ENCODE data around the gene ZBTB20. TPM values are rescaled to one million over a fixed set of nuclear protein-coding genes. Genes with fewer than 3 reads are reported as not detected.

ZBTB20 gene
- total RNA-seq, 1 donor from 2014 or later = 1.6 TPM

DNA sequence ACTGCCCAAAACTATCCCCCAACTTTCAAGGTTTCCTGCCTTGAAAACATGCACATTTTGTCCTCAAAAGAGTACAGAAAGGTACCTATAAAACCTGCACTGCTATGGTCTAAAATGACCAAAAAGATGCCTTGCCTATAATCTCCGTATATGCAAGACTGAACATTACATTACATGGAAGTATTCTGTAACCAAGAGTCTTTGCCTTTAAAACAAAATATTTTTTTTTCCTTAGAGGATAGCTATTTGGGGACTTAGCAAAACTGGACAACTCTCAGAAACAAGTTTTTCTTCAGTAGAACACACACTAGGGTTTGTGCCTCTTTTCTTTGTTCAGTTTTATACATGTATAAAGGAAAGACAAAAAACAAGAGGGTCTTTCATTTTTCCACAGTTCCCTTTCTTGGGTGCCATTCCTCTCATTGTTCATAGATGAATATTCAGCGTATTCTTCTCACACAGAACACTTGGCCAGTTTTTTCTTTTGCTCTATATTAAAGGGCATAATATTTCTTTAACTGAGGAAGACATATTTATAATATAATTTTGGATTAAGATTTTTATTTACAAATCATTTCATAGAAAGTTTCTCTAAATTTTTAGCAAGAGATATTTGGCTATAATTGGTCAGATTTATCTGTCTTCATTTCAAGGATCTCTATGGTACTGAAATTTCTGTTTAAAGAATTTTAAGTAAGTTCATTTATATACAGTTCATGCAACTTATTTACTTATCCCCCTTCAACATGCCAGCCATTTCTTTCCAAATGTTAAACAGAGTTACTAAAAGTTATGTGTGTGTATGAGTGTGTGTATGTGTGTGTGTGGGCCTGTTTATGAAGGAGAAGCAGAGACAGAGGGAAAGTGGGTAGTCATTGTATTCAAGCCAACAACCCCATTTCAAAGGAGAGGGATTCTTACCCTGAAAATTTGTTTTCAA is 142.6 kb downstream of the ZBTB20 start:
- no peaks in the 10 kb centered on the region for H3K4me1 Mint-ChIP-seq
- H3K36me3 Mint-ChIP-seq (ENCODE audit: low read depth) = no peaks in the 10 kb centered on the region
- H3K27me3 Mint-ChIP-seq = no peaks in the 10 kb centered on the region
- peaks cover 3% of the 10 kb centered on the region for H3K9me3 Mint-ChIP-seq
- no peak overlapping the region for H3K4me3 Mint-ChIP-seq
- intact Hi-C loops (cut with micrococcal nuclease) = no loop called here
- DNase-seq = no peak
- H3K27ac Mint-ChIP-seq = no peak overlapping the region

DNA sequence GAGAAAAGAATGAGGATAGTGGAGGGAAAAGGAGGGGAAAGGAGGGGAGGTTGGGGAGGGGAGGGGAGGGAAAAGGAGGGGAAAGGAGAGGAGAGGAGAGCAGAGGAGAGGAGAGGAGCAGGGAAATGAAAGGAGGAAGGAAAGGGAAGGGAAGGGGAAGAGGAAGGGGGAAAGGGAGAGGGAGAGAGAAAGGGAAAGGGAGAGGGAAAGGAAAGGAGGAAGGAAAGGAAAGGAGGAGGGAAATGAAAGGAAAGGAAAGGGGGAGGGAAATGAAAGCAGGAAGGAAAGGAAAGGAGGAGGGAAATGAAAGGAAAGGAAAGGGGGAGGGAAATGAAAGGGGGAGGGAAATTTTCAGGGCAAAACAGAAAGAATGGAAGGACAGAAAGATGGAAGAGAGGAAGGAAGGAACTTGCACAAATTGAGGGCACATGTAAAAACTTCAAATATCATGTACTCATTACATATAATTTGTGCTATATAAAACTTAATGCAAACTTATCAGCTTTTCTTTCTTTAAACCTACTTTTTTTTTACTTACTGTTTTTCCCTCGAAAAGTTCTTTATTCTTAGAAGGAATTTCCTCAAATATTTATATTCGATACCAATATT is 148.0 kb downstream of the ZBTB20 start:
- DNase-seq = no peak
- Mint-ChIP-seq H3K27ac (no peak overlapping the region), H3K9me3 (peaks cover 8% of the 10 kb centered on the region), H3K4me3 (no peak overlapping the region), H3K27me3 (no peaks in the 10 kb centered on the region), H3K36me3 (ENCODE audit: low read depth) (no peaks in the 10 kb centered on the region), H3K4me1 (no peaks in the 10 kb centered on the region)
- intact Hi-C loops (cut with micrococcal nuclease) = no loop called here

DNA sequence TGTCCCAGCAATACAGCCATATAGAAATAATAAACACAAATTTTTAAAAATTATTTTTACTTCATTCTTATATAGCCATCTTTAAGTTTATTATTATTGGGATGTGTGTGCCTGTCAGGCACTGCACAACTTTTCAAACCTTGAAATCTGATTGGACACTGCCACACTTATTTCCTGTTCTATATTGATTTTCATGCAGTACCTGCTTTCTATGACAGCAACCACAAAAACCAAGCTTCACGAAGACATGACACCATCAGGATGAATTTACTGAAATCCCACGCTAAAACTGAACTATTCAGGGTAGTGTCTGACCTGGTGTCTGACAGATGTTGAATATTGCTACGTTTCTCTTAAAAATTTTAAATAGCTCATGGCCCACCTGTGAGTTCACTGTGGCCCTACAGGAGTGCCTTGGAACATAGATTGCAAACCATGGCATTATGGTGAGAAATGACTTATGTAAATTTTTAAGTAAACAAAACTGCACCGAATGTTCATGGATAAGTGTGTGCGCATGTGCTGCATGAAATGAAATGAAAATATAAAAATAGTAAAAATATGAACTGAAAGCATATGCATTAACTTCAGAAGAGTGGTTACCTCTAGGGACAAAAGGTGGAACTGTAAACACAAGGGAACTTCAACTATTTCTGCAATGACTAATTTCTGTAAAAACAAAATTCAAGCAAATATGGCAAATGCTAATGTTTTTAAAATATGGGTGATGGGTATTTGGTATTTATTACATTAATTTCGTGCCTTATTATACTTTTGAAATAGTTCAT is 152.3 kb downstream of the ZBTB20 start:
- intact Hi-C loops (cut with micrococcal nuclease) = no loop called here

DNA sequence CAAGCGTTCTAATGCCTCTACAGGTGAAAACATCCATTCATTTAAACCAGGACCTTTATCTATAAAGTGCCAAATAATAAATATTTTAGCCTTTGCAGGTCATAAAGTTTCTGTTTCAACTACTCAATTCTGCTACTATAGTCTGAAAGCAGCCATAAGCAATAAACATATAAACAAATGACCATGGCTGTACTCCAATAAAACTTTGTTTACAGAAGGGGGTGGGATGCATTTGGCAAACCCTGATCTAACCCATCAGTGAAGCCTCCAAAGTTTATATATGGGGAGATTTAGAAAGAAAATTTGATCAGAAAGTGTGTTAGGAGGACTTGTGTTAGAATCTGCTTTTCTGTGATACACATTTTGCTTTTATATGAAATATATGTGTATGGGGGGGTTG is 161.3 kb downstream of the ZBTB20 start:
- no peak overlapping the region for H3K4me3 Mint-ChIP-seq
- H3K27ac Mint-ChIP-seq = no peak overlapping the region
- no peak for DNase-seq
- H3K27me3 Mint-ChIP-seq = no peaks in the 10 kb centered on the region
- intact Hi-C loops (cut with micrococcal nuclease) = no loop called here
- H3K36me3 Mint-ChIP-seq (ENCODE audit: low read depth) = no peaks in the 10 kb centered on the region
- H3K9me3 Mint-ChIP-seq = peaks cover 5% of the 10 kb centered on the region
- no peaks in the 10 kb centered on the region for H3K4me1 Mint-ChIP-seq

More for the DNA sequence above, 152.3 kb downstream of the ZBTB20 start:
- H3K36me3 Mint-ChIP-seq (ENCODE audit: low read depth) = no peaks in the 10 kb centered on the region
- no peak overlapping the region for H3K4me3 Mint-ChIP-seq
- no peak overlapping the region for H3K27ac Mint-ChIP-seq
- H3K9me3 Mint-ChIP-seq = peaks cover 15% of the 10 kb centered on the region
- no peaks in the 10 kb centered on the region for H3K4me1 Mint-ChIP-seq
- DNase-seq = no peak
- no peaks in the 10 kb centered on the region for H3K27me3 Mint-ChIP-seq

DNA sequence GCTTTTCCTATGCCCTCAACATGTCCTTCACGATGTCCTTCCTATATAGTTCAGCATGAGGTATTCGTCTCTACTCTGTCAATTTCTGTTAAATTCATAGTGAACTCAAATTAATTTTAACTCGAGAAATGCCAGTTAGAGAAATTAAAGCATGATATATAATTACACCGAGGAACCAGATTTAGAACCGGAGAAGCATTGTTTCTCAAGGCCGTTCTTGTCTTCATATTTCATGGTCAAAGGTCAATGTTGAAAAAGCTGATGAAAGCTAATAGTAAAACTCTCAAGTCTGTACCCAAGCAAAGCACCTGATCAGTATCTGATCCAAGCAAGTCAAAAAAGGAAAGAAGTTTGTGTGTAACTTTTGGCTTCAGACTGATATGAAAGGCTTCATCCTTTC is 163.8 kb downstream of the ZBTB20 start:
- intact Hi-C loops (cut with micrococcal nuclease) = no loop called here
- H3K36me3 Mint-ChIP-seq (ENCODE audit: low read depth) = no peaks in the 10 kb centered on the region
- no peaks in the 10 kb centered on the region for H3K4me1 Mint-ChIP-seq
- no peak overlapping the region for H3K4me3 Mint-ChIP-seq
- no peaks in the 10 kb centered on the region for H3K9me3 Mint-ChIP-seq
- H3K27me3 Mint-ChIP-seq = no peaks in the 10 kb centered on the region
- no peak for DNase-seq
- H3K27ac Mint-ChIP-seq = no peak overlapping the region

DNA sequence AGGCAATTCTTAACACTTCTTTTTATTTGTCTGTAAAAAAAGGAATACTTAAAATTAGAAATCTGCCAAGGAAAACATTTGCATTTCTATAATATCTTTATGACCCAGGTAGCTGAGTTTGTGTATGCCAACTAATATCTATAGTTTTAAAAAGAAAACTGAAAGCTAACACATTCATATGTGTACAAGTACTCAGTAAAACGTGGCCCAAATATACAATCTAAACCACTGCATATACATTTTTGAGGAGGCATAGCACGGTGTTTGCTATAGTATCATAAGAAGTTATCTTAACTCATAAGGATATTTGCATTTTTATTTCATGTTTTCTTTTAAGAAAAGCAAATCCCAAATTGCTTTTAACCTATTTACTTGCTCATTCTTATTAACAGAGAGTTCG is 172.7 kb downstream of the ZBTB20 start:
- H3K27me3 Mint-ChIP-seq = no peaks in the 10 kb centered on the region
- H3K4me3 Mint-ChIP-seq = no peak overlapping the region
- DNase-seq = no peak
- no peaks in the 10 kb centered on the region for H3K36me3 Mint-ChIP-seq (ENCODE audit: low read depth)
- H3K4me1 Mint-ChIP-seq = no peaks in the 10 kb centered on the region
- H3K27ac Mint-ChIP-seq = no peak overlapping the region
- no peaks in the 10 kb centered on the region for H3K9me3 Mint-ChIP-seq
- intact Hi-C loops (cut with micrococcal nuclease) = no loop called here

DNA sequence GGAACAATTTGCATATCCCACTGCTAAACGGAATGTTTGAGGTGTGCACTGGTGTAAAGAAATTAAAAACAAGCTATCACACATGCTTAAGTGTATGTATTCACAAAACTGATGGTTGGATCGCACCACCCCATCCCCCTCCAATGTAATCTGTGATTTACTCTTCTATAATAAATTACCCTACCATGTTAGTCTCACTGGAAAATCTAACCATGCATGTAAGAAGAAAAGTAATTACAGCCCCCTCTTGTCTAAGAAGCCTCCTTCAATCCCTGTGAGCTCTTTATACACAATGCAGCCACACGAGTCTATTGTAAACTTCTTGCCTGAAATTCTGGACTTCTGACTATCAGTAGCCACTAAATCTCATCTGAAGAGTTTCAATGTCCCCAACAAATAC is 173.6 kb downstream of the ZBTB20 start:
- no peak overlapping the region for H3K4me3 Mint-ChIP-seq
- H3K27me3 Mint-ChIP-seq = no peaks in the 10 kb centered on the region
- no peaks in the 10 kb centered on the region for H3K9me3 Mint-ChIP-seq
- DNase-seq = no peak
- H3K4me1 Mint-ChIP-seq = no peaks in the 10 kb centered on the region
- no peak overlapping the region for H3K27ac Mint-ChIP-seq
- no peaks in the 10 kb centered on the region for H3K36me3 Mint-ChIP-seq (ENCODE audit: low read depth)
- intact Hi-C loops (cut with micrococcal nuclease) = no loop called here

DNA sequence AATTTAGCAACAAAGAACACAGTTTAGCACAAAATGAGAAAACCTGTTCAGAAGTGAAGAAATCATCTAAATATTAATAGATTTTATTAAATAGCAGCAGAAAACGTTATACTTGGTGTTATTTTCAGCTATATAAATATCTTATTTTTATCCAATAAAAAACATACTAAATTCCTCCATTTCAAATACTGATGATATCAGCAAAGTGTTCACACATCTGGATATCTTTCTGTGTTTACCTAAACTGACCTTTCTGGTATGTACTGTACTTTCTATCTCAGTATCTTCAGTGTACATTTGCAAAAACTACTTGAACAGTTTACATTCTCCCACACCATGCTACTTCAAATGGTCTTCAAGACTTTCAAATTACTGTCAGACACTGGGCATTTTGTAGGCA is 179.9 kb downstream of the ZBTB20 start:
- Mint-ChIP-seq H3K9me3 (no peaks in the 10 kb centered on the region), H3K4me3 (no peak overlapping the region), H3K27ac (no peak overlapping the region), H3K27me3 (no peaks in the 10 kb centered on the region), H3K36me3 (ENCODE audit: low read depth) (no peaks in the 10 kb centered on the region), H3K4me1 (no peaks in the 10 kb centered on the region)
- DNase-seq = no peak
- intact Hi-C loops (cut with micrococcal nuclease) = no loop called here

DNA sequence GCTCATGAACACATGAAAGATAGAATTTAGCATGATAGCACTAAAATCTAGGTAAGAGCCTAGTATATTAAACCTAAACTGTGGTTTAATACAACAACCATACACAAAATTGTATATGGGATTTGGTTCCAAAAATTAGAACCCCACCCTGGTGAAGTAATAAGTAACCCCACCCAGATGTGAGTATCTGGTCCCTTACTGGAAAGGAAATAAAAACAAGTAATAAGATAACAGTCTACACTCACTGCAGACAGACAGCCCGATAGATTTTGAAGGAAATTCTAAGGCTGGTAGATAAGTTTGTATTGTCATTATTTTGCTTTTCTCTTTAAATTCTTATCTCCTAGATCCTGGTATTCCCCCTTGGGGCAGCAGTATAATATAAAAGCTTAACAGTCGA is 184.9 kb downstream of the ZBTB20 start:
- no peak overlapping the region for H3K27ac Mint-ChIP-seq
- H3K4me3 Mint-ChIP-seq = no peak overlapping the region
- no peaks in the 10 kb centered on the region for H3K36me3 Mint-ChIP-seq (ENCODE audit: low read depth)
- no peaks in the 10 kb centered on the region for H3K9me3 Mint-ChIP-seq
- DNase-seq = no peak
- no peaks in the 10 kb centered on the region for H3K4me1 Mint-ChIP-seq
- intact Hi-C loops (cut with micrococcal nuclease) = no loop called here
- H3K27me3 Mint-ChIP-seq = no peaks in the 10 kb centered on the region

DNA sequence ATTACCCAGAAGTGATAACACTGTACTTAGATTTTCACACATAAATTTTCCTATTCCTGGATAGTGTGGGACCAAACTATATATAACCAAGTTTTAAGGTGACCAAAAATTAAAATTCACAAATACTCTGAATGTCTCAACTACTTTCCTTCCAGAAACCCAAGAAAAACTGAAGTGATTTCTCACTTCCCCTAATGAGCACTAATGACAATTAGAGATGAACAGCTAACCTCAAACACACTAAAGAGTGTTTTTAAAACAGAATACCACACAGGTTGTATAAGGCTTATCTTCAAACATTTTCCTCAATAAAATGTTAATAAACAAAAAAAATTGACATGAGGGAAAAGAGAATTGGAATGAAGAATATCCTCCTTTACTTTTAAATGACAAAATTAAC is 188.2 kb downstream of the ZBTB20 start:
- no peak for DNase-seq
- Mint-ChIP-seq H3K27ac (no peak overlapping the region), H3K9me3 (peaks cover 4% of the 10 kb centered on the region), H3K36me3 (ENCODE audit: low read depth) (no peaks in the 10 kb centered on the region), H3K27me3 (no peaks in the 10 kb centered on the region), H3K4me3 (no peak overlapping the region), H3K4me1 (no peaks in the 10 kb centered on the region)
- intact Hi-C loops (cut with micrococcal nuclease) = no loop called here

DNA sequence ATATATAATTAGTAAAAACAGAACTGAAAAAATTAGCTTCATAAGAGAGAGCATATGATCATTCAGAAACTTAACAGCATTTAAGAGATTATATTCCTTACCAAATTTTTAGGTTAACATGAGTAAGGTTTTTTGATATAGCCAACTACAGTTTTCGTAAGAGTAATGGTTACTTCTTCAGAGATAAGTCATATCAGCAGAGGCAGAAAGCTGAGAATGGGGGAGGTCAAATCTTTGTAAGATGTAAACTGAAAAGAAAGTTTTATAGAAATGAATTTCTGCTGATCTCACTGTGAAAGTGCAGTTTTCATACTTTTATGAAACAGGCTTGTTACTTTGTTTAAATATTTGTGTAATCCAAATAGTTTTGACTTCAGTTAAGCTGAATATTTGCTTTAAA is 193.3 kb downstream of the ZBTB20 start:
- Mint-ChIP-seq H3K9me3 (peaks cover 15% of the 10 kb centered on the region), H3K27ac (no peak overlapping the region), H3K27me3 (no peaks in the 10 kb centered on the region), H3K4me3 (no peak overlapping the region), H3K4me1 (no peaks in the 10 kb centered on the region), H3K36me3 (ENCODE audit: low read depth) (no peaks in the 10 kb centered on the region)
- DNase-seq = no peak
- intact Hi-C loops (cut with micrococcal nuclease) = no loop called here

DNA sequence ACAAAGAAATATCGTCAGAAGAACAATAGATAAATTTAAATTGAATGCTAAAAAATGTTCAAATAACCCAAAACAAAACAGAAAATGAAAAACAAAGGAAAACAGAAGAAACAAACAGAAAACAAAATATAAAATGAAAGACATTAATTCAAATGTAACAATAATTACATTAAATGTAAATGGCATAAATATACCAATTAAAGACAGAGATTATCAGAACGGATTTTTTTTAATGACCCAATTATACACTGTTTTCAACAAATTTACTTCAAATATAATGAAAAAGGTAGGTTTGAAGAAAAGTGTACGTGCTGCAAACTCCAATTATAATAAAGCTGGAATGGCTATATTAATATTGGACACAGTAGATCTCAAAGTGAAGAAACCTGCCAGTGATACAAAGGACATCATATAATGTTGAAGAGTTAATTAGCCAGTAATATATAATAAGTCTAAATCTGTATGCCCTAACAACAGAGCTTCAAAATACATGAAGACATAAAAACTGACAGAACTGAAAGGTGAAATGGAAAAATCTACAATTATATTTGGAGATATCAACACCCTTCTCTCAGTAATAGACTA is 193.8 kb downstream of the ZBTB20 start:
- Mint-ChIP-seq H3K4me1 (no peaks in the 10 kb centered on the region), H3K36me3 (ENCODE audit: low read depth) (no peaks in the 10 kb centered on the region), H3K27me3 (no peaks in the 10 kb centered on the region), H3K4me3 (no peak overlapping the region), H3K9me3 (peaks cover 15% of the 10 kb centered on the region), H3K27ac (no peak overlapping the region)
- intact Hi-C loops (cut with micrococcal nuclease) = no loop called here
- DNase-seq = no peak

DNA sequence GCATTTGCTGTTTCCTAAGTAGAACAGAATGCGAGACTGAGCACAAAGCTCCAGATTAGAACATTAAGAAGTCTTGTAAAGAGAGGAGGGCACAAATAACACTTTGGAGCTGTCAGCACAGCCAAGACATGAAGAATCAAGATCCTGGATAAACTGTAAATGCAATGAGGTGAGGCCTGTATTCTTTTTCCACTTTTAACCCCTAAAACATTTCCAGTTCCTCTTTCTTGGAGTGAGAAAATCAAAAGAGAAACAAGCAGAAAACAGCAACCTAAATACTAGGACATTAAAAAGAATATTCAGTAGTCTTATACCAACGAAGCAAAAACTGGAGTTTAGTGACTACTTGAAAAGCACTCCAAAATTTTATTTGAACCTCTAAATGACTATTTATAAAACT is 204.3 kb downstream of the ZBTB20 start:
- DNase-seq = no peak
- H3K36me3 Mint-ChIP-seq (ENCODE audit: low read depth) = no peaks in the 10 kb centered on the region
- H3K27ac Mint-ChIP-seq = no peak overlapping the region
- H3K4me3 Mint-ChIP-seq = no peak overlapping the region
- no peaks in the 10 kb centered on the region for H3K27me3 Mint-ChIP-seq
- no peaks in the 10 kb centered on the region for H3K9me3 Mint-ChIP-seq
- intact Hi-C loops (cut with micrococcal nuclease) = no loop called here
- no peaks in the 10 kb centered on the region for H3K4me1 Mint-ChIP-seq
